Ascending aorta (tissue), 2 donors: ENCODE data around the gene GULP1. TPM values are rescaled to one million over a fixed set of nuclear protein-coding genes. Genes with fewer than 3 reads are reported as not detected.
A peak's percentile ranks its signal among the peaks of the same experiment; 100 is the strongest.

ENCODE experiments used
- DNase-seq, 2 donors: peaks; one replicate each; pipeline ENCODE4 v3.0.0-alpha.2; 2019; ENCODE audit warnings: low spot score in 2 of 2
- H3K27ac ChIP-seq, 2 donors: fragments of 200-600 bp; sonication (generic); one replicate each; pipeline ENCODE4 v1.5.1; 2016 to 2017; ENCODE audit warnings: mild to moderate bottlenecking in 1 of 2
- H3K27me3 ChIP-seq: fragments of 200-600 bp; sonication (generic); one replicate; pipeline ENCODE4 v1.5.1; 2017
- H3K36me3 ChIP-seq, 2 donors: fragments of 200-600 bp; sonication (generic); one replicate each; pipeline ENCODE4 v1.5.1; 2016
- H3K4me1 ChIP-seq, 2 donors: fragments of 200-600 bp; sonication (generic); one replicate each; pipeline ENCODE4 v1.5.1; 2016 to 2017; ENCODE audit warnings: mild to moderate bottlenecking in 1 of 2
- H3K4me3 ChIP-seq, 2 donors: fragments of 200-600 bp; sonication (generic); one replicate each; pipeline ENCODE4 v1.5.1; 2016 to 2017; ENCODE audit warnings: mild to moderate bottlenecking in 1 of 2
- H3K9me3 ChIP-seq, 2 donors: fragments of 200-600 bp; sonication (generic); one replicate each; pipeline ENCODE4 v1.5.1; 2016
- intact Hi-C: fragments of 100-400 bp; cut with DNase I; formaldehyde crosslinking; loops from one replicate; pipeline ENCODE4 v1.15.1; 2023
- total RNA-seq: library from RNA; depleted of rRNA; stranded (reverse); fragments of >200 nt; gene quantifications from one replicate; pipeline ENCODE4 v1.1.0, GENCODE V29; 2016
- TF ChIP-seq, protein P1 (sequence below), 3 experiments: fragments of 200-600 bp in 2 of 3; fragments of 450-650 bp in 1 of 3; sonication (generic) in 2 of 3; IDR thresholded peaks; one replicate each; pipeline ENCODE4 v1.5.1; 2016 to 2019; ENCODE audit warnings: antibody characterized with exemption in 3 of 3, mild to moderate bottlenecking in 1 of 3, moderate library complexity in 1 of 3

Gene GULP1
- total RNA-seq, 1 donor from 2014 or later: 67.8 TPM

- TF ChIP-seq, protein P1, sequence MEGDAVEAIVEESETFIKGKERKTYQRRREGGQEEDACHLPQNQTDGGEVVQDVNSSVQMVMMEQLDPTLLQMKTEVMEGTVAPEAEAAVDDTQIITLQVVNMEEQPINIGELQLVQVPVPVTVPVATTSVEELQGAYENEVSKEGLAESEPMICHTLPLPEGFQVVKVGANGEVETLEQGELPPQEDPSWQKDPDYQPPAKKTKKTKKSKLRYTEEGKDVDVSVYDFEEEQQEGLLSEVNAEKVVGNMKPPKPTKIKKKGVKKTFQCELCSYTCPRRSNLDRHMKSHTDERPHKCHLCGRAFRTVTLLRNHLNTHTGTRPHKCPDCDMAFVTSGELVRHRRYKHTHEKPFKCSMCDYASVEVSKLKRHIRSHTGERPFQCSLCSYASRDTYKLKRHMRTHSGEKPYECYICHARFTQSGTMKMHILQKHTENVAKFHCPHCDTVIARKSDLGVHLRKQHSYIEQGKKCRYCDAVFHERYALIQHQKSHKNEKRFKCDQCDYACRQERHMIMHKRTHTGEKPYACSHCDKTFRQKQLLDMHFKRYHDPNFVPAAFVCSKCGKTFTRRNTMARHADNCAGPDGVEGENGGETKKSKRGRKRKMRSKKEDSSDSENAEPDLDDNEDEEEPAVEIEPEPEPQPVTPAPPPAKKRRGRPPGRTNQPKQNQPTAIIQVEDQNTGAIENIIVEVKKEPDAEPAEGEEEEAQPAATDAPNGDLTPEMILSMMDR (IDR thresholded peaks at IDR 0.05): no peak
- no peak overlapping the region for H3K4me3 ChIP-seq
- no peak for DNase-seq
- H3K36me3 ChIP-seq: no peaks in the 10 kb centered on the region
- H3K9me3 ChIP-seq: peaks cover 0 to 5% of the 10 kb centered on the region in 2 donors
- intact Hi-C loops: no loop called here
- H3K4me1 ChIP-seq: no peaks in the 10 kb centered on the region
- no peak overlapping the region for H3K27ac ChIP-seq
- no peaks in the 10 kb centered on the region for H3K27me3 ChIP-seq
Measured at GRCh38 chr2:188620916-188621315, 329.2 kb downstream of the GULP1 start.

DNA sequence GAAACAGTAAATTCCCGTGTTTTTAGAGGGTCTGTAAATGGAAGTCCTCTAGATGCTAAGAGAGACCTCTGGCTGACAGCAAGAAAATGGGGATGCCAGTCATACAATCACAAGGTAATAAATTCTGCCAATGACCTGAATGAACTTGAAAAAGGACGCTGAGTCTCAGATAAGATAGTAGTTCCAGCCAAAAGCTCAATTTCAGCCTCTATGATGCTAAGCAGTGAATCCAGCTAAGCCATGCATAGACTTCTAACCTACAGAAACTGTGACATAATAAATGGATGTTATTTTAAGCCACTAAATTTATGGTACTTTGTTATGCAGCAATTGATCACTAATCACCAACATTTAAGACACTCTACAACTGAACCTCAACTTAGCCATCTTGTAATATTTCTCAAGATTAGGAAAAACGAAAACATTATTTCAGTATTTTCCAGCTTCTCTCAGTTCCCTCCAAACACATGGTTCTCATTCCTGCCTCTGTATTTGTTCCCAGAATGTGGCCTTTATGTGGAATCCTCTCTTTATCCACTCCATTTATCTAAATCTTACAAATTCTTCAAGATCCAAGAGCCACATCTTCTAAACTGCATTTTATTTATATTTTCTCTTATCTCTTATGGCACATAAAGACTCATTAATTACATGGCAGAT, 331.1 kb downstream of the GULP1 start:
- no peak for DNase-seq
- Histone ChIP-seq H3K4me3 (no peak overlapping the region), H3K4me1 (no peaks in the 10 kb centered on the region), H3K27ac (no peak overlapping the region), H3K27me3 (no peaks in the 10 kb centered on the region), H3K9me3 (no peaks in the 10 kb centered on the region), H3K36me3 (no peaks in the 10 kb centered on the region)
- intact Hi-C loops: no loop called here
- TF ChIP-seq, protein P1 (IDR thresholded peaks at IDR 0.05): no peak

GRCh38 chr2:188623995-188624643, 332.4 kb downstream of the GULP1 start:
- H3K36me3 ChIP-seq: no peaks in the 10 kb centered on the region
- no peaks in the 10 kb centered on the region for H3K4me1 ChIP-seq
- intact Hi-C loops: no loop called here
- H3K9me3 ChIP-seq: no peaks in the 10 kb centered on the region
- H3K27ac ChIP-seq: no peak overlapping the region
- DNase-seq: no peak
- H3K4me3 ChIP-seq: no peak overlapping the region
- TF ChIP-seq, protein P1 (IDR thresholded peaks at IDR 0.05): no peak
- no peaks in the 10 kb centered on the region for H3K27me3 ChIP-seq

- Histone ChIP-seq H3K4me3 (no peak overlapping the region), H3K4me1 (peaks cover 4 to 7% of the 10 kb centered on the region in 2 donors), H3K27me3 (no peaks in the 10 kb centered on the region), H3K27ac (no peak overlapping the region), H3K9me3 (no peaks in the 10 kb centered on the region), H3K36me3 (no peaks in the 10 kb centered on the region)
- TF ChIP-seq, protein P1 (IDR thresholded peaks at IDR 0.05): no peak
- DNase-seq: no peak
- intact Hi-C loops: no loop called here
Measured at GRCh38 chr2:188627471-188627870, 335.8 kb downstream of the GULP1 start.

DNA sequence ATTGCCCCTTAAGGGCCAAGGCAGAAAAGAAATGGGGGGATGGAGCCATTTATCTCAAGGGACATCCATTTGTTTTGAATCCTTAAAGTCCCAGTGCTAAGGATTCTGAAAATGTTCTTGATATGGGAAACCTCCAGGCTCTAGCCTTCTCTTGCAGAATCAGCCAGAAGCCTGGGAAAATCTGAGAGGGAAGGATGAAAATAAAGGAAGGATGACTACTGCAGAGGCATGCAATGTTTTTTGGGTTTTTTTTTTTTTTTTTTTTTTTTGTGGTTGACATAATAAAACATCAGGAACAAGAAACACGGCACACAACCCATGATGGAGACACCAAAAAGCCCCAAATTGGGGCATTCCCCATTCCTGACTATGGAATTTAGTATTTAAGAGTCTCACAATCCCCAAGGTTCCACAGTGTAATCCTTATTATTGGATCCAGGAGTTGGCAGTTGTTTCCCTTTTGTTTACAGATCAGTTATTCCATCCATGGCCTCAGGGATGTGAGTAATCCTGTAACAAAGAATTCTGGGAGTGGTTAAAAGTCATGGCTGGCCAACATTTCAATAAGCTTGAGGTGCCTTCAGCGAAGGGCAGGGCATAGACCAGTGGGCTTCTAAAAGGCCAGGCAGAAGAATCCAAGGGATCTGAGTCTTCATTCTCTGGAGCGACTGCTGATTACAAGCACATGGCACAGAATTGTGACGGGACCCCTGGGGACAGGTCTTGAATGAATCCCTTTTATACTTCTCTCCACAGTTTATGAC, 337.5 kb downstream of the GULP1 start:
- no peak for DNase-seq
- intact Hi-C loops: no loop called here
- Histone ChIP-seq H3K27ac (peak overlapping the region; percentile 66 to 73), H3K27me3 (no peaks in the 10 kb centered on the region), H3K4me3 (no peak overlapping the region), H3K9me3 (no peaks in the 10 kb centered on the region), H3K36me3 (no peaks in the 10 kb centered on the region), H3K4me1 (peaks cover 4 to 7% of the 10 kb centered on the region in 2 donors)
- TF ChIP-seq, protein P1 (IDR thresholded peaks at IDR 0.05): no peak
